HG02588 (cell line): ENCODE data around the gene SMAD6.

ENCODE experiments used
- ATAC-seq: cut with Tn5 transposase; IDR thresholded peaks from one replicate; pipeline ENCODE4 v1.9.1; 2021; ENCODE audit warnings: mild to moderate bottlenecking, moderate library complexity; ENCODE audit not compliant: unreplicated experiment

SMAD6 gene

DNA sequence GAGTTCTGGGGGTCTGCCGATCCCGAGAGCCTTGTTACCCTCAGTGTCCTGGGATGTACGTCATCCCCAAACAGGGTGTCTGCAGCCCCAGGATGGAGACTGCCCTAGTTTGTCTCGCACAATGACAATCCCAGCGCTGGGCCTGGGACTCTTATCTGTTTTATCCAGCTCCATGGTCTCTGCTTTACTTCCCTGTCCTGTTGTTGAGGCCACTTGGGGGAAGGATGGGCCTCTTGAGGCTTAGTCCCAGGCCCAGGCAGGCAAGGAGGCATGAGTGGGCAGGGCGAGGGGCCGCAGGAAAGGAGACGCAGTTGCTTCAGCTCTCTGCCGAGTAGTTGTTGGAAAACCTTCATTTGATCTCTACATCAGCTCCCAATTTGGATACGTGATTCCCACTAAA is 17.4 kb downstream of the SMAD6 start:
- no peak for ATAC-seq

DNA sequence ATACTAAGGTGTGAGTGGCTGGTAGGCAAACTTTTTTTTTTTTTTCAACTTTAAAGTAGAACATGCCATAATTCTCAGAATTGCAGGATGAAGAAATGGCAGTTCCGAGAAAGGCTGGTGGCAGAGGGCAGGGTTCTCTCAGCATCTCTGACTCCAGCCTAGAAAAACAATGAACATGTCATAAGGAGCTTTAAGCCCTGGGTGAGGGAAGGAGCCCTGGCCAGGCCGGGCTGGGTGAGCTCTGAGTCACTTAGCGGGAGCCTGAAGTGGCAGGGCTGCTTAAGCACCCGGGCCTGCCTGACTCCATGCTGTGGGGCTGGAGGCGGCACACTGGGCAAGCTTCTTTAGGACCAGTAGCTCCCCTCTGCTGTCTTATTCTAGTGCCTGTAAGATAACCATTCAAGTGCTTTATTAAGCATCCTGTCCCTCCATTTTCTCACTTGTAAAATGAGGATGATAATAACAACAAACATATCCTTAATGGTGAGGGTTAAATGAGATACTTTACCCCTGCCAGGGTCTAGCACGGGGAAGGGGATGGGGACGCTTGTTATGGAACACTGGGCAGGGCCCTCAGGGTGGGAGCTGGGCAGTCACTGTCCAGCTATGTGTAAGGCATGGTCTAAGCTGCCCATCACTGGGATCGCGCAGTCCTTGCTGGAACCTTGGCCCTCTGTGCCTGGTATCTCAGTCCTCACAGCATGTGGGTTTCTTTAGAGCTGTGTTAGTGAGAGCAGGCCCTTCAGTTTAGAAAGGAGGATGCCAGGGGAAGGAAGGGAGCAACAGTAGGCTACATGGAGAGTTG is 18.4 kb downstream of the SMAD6 start:
- ATAC-seq = no peak

DNA sequence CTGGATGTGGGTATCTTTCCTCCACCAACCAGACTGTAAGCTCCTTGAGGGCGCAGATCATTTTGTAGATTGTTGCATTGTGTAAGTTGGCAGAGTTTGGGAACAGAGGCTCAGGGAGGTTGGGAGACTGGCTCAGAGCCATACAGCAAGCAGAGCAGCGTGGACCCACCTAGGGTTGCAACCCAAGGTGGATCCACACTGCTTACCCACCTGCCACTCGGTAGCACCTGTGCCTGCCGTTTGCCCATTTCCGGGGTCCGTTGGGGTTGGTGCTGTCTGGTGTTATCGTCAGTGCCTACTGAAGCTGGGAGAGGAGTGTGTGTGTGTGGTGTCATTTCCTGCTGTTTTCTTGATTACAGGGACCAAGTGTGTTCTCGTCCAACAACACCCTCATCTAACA is 19.0 kb downstream of the SMAD6 start:
- ATAC-seq = no peak

DNA sequence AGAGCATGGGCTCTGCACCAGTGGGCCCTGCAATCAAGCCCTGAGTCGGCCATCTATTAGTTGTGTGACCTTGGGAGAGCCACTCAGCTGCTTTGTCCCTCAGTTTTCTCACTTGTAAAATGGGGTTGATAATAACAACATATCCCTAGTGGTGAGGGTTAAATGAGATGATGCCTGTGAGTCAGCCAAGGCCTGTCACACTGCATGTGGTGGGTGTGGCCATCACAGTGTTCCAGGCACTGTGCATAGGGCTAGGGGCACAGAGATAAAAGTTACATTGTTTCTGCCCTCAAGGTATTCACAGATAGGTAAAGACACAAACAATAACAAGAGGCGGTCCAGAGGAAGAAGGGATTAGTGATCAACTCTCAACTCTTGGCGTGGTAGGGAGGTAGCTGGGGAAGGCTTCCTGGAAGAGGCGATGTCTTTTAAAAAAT is 19.5 kb downstream of the SMAD6 start:
- ATAC-seq = no peak

DNA sequence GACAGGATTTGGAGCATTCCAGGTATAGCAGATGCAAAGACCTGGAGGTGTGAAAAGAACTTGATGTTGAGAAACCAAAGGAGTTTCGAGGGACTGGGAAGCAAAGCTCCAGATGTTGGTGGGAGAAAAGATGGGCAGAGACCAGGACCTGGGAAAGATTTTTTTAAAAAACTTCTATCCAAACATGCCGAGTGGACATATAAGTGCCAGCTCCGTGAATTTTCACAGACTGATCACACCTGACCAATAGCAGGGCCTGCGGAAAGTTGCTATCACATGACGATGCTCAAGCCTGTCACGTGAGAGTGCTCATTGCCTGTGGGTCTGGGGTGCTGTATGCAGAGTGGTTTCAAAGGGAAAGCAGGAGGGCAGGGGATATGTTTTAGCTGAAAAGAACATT is 19.9 kb downstream of the SMAD6 start:
- ATAC-seq = no peak

DNA sequence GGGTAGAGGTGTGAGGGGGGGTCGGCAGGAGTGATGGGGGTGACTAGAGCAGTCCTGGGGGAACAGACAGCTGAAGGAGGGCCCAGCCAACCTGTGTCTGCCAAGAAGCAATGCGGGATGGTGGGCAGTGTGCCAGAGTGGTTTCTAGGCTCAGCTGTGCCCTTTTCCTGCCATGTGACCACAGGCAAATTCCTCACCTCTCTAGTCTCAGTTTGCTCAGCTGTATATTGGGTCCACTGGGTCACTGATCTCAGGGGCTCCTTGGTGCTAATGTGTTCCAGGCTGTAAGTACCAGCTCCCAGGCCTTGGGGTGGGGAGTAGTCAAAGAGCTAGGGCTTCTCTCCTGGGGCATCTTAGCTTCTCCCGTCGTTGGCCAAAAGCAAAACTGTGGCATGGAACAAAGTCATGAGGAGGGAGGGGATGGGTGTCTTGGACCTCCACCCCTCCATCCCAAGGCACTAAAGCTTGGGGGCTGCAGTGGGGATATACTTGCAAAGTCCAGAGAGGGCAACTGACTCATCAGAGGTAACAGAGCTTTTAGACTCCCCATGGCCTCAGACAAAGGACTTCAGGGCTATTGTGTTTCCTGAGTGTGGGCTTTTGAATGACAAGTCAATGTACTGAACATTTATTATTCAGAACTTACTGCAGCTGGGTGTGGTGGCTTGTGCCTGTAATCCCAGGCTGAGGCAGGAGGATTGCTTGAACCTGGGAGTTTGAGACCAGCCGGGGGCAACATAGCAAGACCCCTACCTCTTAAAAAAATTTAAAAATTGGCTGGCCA is 20.9 kb downstream of the SMAD6 start:
- no peak for ATAC-seq

DNA sequence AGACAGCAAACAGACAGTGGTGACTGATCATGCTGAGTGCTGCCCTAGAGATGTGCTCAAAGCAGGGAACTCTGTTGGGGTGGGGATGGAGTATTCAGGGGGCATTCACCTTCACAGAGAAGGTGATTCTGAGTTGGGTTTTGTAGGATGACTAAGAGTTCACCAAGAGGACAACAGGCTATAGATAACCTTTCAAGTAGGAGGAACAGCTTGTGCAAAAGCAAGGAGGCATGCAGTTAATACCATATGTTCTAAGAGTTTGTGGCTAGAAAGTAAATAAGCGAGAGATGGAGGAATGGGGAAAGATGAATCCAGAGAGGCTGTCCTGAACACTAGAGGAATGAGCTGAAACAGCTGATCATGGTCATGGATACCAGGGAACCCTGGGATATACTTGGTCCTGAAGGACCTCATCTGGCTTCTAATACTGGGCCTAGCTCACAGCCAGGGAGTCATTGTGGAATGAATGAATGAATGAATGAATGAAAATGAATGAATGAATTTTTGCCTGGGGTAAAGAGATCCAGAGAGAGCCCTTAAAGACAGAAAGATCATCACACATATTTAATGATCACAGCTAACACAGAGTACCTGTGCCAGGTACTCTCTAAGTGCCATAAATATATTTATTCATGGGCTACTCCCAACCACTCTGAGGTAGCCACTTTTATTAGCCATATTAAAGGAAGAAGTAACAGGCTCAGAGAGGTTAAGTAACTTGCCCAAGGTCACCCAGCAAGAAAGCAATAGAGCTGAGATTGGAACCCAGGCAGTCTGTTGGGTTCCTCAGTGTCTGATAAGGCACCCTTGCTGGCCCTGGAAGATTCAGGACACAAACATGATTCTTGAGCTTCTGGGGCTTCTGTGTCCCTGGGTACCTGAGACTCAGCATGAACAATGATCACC is 22.0 kb downstream of the SMAD6 start:
- no peak for ATAC-seq

DNA sequence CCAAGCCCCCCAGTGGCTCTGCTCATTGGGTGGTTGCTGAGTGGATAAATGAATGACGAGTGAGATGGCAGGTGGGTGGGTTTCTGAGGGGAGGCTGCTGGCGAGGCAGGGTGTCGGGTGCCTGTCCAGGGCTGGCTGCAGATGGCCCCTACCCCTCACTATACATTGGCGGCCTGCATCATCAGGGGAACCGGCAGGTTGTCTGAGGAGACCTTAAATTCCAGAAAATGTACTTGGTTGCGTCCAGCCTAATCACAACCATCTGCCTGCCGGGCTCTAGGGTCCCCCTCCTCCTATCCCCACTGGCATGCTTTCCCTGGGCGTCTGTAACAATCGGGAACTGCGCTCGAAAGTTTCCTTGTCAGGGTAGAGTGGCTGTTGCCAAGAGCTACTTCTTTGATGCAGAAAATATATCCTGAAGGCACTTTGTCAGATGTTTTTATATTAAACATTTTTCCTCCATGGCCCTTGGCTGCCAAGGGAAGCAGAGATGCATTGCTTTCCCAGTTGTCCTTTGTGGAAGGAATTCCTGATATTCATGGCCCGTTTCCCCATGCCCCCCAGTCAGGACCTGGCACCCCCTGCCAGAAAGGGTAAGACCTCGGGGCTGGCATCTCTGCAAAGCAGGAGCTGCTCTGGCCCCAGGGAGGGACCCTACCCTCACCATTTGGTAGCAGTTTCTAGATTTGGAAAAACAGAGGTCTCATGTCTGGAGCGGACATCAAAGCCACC is 22.9 kb downstream of the SMAD6 start:
- ATAC-seq = no peak

DNA sequence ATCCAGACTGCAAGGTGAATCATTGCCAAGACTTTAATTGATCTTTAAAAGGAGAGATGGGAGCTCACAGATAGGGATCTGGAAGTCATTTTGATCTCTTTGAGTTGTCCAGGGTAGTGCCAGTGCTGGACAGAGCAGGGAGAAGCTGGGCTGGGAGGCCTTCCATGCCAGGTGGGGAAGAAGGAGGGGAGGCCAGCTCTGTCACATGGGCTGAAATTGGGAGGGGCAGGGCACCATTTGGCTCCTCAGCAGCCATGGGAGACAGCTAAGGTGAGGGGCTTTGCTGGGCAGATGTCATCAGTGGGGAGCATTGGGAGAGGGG is 23.4 kb downstream of the SMAD6 start:
- ATAC-seq = no peak

DNA sequence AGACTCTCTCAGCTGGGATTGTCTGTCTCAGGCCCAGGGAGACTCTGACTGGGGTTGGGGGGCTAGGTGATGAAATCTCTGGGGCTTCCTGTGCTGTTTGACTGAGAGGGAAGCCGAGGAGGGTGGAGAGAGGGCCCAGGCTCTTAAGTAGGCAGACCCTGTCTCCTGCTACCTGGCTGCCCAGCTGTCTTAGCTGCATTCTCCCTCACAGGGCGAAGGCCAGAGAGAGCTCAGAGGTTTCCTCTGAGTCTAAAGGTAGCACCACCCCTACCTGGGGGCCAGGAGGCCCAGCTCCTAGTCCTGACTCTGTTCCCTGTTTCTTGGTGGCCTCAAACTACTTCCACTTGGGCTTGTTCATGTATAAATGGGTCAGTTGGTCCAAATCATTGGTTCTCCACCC is 24.4 kb downstream of the SMAD6 start:
- ATAC-seq = no peak

DNA sequence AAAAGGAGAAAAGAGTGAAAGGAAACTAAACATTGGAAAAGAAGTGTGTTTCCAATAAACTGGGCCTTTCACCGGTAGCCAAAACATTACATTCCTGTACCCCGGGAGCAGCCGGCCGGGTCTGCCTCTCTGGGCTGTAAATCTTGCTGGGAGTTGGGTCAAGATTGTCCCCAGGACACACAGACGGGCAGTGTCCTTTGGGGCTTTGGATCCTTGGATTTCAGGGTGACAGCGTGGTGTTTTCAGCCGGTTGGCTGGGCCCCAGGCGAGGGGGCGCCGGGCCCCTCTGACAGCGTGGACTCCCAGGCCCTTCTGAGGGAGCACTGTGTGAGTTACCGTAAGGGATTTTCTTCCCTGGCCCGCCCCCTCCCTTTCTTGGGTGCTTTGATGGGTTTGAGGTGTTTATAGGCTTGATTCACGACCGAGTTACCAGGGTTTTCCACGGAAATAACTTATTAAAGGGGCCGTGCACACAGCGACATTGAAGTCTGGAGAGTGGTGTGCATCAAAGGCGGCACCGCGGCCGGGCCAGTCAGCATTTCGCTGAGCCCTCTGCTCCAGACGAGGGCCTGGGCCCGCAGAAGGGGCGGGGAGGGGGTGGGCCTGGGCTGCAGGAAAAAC is 27.4 kb downstream of the SMAD6 start:
- ATAC-seq = no peak

DNA sequence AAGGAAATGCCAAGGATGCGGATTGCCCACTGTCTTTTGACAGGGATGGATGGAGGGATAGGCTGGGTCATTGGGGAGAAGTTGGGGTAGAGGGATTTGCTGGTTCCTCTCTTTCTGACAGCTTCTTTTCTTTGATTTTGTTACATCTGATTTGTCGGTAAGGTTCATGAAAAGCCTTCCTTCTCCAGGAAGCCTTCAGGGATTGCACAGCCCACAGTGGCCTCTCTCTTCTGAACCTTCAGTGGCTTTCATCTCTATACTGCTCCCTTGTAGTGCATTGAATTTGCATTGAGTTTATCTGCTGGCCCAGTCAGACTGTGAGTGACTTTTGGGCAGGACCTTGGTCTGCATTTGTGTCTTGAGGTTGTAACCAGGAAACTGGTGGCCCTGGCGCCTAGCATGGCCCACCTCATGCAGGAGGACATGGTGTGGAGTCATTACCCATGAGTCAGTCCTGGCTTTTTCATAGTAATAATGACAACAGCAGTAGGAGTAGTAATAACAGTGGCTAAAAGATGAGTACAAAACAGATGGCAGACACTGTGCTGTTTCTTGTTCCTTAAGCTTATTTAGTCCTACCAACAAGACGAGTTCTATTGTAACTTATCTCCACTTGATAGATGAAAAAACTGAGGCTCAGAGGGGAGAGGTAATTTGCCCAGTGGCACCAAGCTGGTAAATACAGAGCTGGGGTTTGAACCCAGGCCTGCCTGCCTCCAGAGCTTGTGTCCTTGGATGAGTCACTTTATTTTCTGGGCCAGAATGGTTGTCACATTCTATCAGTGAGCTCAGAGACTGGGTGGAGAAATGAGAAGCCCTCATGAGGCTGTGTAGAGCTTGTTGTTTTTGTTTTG is 28.4 kb downstream of the SMAD6 start:
- no peak for ATAC-seq

DNA sequence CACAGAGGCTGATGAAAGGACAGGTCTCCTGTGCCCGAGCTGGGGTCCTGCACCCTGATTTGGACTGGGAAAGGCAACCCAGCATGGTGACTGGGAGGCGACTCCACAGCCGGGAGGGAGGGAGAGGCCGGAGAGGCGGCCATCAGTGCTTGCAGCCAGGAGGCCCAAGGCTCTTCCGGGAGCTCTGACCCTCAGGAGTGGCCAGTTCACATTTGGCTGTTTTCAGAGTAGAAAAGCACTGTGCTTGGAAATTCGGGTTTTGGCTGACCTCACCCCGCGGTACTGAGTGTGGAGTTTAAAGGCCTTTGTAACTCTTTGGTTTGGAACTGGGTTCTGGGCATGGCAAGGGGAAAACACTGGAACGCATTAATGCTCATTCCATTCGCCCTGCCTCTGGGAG is 31.9 kb downstream of the SMAD6 start:
- no peak for ATAC-seq

DNA sequence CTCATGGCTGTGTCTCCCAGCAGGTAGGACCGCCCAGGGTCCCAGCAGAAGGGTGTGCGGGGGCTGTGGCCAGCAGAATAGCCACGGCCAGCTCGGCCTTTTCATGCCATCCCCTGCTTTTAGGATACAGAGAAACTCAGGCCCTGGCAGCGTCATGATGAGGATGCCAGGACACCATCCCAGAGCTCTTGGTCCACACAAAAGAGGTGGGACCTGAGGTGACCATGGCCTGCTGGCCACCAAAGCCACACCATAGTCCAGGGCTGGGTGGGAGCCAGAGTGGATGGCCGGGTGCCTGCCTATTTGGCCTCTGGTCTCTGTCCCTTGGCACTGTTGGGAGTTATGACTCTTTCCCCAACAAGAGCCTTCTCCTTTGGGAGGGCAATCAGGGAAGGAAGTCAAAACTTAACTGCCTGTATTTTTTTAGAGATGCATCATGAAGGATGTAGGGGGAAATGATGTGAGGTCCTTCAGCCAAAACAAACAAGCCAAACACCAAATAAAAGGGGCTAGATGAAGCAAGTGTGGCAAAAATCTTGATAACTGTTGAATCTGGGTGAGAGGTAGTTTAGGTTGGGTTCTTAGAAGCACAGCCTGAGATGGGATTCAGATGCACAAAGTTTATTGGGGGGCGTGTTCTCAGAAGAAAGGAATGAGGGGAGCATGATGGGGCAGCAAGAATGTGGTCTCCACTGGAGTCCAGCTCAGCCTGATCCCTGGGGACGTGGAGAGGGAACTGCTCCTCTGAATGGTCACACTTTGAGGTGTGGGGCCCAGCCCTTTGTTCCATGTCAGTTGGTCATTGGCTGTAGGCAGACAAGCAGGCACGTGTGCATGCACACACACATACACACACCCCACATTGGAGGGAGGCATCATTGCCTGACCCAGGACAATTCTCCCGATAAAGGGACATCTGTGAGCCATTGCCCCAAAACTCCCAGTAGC is 33.2 kb downstream of the SMAD6 start:
- no peak for ATAC-seq

DNA sequence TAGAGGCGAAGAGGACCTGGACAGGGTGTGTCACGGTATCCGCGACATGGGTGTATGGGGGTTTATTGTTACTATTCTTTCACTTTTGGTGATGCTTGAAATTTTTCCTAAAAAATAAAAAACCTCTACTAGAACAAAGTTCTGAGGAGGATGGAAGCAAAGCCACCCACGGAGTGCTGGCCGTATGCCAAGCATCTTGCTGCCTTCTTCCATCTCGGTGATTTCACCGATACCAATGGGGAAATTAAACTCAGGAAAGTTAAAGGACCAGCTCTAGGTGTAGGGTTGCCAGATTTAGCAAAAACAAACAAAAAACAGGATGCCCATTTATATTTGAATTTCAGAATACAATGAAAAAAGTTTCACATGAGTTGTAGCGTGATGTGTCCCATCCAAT is 33.9 kb downstream of the SMAD6 start:
- ATAC-seq = no peak

DNA sequence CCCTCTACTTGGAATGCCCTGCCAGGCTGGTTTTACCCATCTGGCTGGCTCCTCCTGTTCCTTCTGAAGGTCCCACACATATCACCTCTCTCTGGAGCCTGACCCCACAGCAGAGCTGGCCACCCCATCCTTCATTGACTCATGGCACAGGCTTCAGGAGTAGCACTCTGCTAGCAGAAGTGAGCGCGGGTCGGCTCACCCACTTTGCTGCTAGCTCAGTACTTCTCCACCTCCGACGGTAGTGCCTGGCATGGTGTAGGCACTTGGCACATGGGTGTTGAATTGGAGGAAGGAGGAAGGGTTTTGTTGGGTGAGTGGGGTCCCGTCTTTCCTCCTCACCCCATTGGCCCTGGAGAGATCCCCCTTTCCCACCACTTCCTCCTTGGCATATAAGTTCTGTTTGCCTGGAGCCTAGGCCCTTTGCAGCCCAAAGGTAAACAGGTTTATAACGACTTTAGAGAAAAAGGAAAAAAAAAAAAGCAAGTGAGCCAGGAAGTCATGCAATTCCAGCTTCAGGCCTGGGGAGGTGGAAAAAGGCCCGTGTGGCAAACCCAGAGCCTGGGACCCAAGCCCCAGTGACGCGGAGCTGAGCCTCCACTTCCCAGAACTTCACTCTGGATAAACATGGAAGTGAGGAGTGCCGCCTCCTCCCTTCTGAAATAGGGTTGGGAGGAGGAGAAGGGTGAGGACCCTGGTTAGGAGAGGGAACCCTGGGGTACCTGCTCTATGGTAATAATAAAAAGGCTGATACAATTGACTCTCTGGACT is 35.4 kb downstream of the SMAD6 start:
- no peak for ATAC-seq

DNA sequence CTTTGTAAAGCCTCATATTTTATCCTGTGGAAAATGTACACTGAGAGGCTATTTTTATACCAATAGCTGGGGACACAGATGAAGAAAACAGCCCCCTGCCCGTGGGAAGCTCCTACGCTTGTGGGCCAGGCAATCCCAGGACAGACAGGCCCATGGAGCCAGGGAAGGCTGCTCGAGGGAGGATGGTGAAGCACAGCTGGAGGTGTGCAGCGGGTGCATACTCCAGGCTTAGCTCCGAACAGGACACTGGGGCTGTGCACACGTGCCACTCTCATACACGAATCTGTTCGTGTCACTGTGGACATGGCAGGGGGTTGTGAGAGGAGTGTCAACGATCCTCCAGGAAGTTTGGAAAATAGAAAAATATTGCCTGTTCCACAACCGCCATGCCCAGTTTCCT is 36.1 kb downstream of the SMAD6 start:
- ATAC-seq = no peak

DNA sequence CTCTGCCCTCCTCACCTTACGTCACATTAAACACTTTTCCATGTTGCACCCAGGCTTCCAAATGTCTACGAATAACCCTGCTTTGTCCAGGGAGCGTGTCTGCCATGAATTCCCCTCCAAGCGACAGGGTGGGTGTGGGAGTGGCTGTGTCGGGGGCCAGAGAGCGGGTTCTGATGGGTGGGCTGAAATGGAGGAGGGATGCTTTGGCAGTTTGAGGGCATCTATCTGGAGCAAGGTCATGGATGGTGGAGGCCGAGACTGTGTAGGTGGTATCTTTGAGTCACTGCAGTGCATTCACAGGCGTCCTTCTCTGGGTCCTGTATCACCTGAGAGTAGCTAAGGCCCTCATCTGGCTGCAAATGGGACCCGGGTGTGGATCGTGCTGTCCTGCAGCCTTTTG is 36.6 kb downstream of the SMAD6 start:
- no peak for ATAC-seq
